Measurements from ENCODE around the gene CYS1.
"Not testable (repeated sequence)": the region's sequence is repeated elsewhere in the genome, so short reads cannot be mapped to it uniquely, and the experiment has no call there.

The CYS1 gene

DNA sequence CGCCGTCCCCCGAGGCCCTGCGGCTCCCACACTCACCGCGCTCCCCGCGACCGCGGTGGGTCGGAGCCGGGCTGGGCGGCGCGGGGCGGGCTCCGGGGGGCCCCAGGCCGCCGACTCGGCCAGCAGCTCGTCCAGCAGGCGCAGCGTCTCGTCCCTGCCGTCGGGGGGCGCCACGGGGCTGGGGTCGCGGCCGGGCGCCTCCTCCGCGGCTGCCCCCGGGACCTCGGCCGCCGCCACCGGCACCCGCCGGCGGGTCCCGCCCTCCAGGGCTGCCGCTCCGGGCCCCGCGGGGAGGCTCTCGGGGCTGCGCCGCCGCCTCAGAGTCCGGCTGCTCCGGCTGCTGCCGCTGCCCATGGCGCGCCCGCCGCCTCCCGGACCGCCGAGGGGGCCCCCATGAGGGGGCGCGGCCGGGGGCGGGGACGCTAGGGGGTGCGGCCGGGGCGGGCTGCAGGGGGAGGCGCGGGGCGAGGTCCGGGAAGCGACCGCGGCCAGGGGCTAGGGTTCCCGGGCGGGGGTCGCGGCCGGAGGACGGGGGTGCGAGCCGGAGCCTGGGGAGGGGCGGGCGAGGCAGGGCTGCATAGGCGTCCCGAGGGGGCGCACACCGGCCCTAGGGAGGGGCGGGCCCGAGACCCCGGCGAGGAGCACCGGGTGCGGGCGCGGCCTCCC, at the start of gene CYS1:
Gene CYS1, minus strand, starts transcription at position 542 of the 666 bp plus-strand sequence. Its CDS starts 188 bp downstream, at position 354.
- intact Hi-C loops (cut with DNase I) = no loop called here
- DNase-seq = peak in 1 of 42 donors; percentile 11

GRCh38 chr2:10129490-10129889, 49.3 kb upstream of the CYS1 start:
- intact Hi-C loops (cut with DNase I) = loop anchor here (10.0 kb wide), 1 partner anchor 175 kb away; the partner anchor contains the start of gene HPCAL1
- no peak for DNase-seq

- intact Hi-C loops (cut with DNase I) = loop anchor here (10.0 kb wide), 1 partner anchor 176 kb away; the partner anchor contains the start of gene HPCAL1
- DNase-seq = no peak
Measured at GRCh38 chr2:10128420-10128819, 48.2 kb upstream of the CYS1 start.

DNA sequence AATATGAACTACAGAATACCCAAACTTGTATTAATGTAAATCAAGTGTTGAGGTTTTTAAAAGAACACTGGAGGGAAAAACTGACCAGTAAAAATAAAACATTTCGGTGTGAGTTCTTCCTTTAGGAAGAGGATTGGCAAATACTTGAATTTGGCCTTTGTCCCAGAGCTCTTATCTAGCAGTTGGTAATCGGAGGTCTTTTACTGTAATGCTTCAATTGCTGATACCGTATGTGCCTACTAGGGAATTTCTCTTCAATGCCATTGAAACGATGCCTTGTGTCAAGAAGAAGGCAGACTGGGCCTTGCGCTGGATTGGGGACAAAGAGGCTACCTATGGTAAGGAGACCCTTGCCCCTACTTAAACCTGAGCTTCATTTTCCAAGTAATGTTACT, 46.4 kb upstream of the CYS1 start:
- intact Hi-C loops (cut with DNase I) = loop anchor here (10.0 kb wide), 1 partner anchor 178 kb away; the partner anchor contains the start of gene HPCAL1
- DNase-seq = no peak

DNA sequence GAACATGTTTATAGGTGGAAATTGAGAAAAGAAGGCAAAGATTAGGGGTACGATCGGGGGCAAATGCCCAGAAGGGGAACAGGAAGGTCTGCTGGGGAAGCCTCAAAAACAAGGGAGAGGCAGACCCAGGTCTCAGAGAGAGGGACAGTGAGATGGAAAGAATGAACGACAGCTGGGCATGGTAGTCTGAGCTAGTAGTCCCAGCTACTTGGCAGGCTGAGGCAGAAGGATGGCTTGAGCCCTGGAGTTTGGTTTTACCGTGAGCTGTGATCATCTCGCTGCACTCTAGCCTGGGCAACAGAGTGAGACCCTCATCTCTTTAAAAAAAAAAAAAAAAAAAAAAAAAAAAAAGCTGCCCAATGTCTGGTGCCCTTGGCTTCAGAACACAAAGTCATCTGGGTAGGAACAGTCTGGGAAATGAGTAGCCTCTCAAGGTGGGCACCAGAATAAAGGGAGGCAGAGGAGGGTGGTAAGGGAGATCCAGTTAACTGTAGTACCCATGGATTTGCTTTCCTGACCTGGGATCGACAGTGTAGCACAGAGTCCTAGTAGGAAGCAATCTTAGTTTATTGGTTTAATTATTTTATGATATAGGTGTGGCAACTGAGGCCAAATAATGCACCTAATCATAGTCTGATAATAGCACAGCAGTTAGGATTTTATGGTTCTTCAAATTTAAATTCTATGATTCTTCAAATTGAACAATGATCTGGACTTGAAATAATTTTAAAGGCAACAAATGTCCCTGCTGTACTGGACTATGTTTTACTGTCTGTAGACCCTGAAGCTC, 45.8 kb upstream of the CYS1 start:
- DNase-seq = no peak

DNA sequence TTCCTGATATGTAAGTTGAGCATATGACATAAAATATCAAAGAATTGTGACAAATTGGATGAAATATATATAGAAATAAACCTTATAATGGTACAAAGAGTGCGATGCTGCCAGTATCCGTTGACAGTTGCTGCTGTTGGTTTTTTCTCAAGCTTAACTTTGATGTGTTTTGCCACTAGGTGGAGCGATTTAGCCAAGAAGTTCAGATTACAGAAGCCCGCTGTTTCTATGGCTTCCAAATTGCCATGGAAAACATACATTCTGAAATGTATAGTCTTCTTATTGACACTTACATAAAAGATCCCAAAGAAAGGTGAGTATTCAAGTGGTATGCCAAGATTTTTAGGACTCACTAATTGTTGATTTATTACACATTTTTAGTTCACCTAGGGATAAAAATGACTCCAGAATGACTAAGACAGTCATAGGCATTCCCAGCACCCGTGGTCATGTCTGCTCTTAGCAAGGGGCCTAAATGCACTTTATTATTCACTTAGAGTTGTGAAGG, 44.4 kb upstream of the CYS1 start:
- intact Hi-C loops (cut with DNase I) = loop anchor here (2.0 to 10.0 kb wide), 3 partner anchors 180 to 543 kb away; partner anchors contain the start of gene HPCAL1

More for the DNA sequence above, 45.8 kb upstream of the CYS1 start:
- intact Hi-C loops (cut with DNase I) = loop anchor here (2.0 to 10.0 kb wide), 2 partner anchors 179 to 309 kb away; partner anchors contain the start of gene HPCAL1

DNA sequence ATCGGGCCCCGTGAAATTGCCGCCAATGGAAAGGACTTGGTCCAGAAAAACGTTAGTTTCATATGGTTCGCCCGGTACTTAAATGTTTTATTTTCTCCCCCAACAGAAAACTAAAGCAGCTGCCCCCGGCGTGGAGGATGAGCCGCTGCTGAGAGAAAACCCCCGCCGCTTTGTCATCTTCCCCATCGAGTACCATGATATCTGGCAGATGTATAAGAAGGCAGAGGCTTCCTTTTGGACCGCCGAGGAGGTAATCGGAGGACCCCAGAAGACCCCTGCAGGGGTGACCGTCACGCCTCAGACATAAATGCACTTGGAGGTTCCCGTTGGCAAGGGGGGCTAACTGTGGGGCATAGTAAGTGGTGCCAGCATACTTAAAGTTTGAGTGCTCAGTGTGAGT, 43.1 kb upstream of the CYS1 start:
- intact Hi-C loops (cut with DNase I) = loop anchor here (5.0 to 10.0 kb wide), 2 partner anchors 182 to 544 kb away; partner anchors contain the start of gene HPCAL1
- peak in 1 of 42 donors; percentile 19 for DNase-seq

More for the DNA sequence above, 44.4 kb upstream of the CYS1 start:
- DNase-seq = peak in 24 of 42 donors; percentile 19 to 82 (median 59)

DNA sequence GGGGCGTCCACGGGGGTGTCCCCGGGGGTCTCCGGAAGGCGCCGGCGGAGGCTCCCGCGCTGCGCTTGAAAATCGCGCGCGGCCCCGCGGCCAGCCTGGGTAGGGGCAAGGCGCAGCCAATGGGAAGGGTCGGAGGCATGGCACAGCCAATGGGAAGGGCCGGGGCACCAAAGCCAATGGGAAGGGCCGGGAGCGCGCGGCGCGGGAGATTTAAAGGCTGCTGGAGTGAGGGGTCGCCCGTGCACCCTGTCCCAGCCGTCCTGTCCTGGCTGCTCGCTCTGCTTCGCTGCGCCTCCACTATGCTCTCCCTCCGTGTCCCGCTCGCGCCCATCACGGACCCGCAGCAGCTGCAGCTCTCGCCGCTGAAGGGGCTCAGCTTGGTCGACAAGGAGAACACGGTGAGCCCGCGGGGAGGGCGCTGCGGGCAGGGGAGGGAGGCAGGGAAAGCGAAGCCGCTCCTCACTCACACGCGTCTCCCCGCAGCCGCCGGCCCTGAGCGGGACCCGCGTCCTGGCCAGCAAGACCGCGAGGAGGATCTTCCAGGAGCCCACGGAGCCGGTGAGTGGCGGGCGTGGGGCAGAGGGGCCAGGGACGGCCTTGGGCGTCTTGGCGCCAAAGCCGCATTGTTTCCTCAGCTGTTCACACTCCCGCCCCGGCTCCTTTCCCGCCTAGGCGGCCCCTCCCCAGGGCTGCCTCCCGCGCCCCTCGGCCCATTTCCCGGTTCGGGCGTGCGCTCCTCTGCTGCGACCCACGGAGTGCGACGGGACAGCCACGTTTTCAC, 42.5 kb upstream of the CYS1 start, which contains the start of gene RRM2:
Gene RRM2, plus strand, starts transcription at position 240 of the 781 bp plus-strand sequence. Its CDS starts 60 bp downstream, at position 300.
- intact Hi-C loops (cut with DNase I) = loop anchor here (5.0 to 10.0 kb wide), 2 partner anchors 182 to 545 kb away; partner anchors contain the start of gene HPCAL1

DNA sequence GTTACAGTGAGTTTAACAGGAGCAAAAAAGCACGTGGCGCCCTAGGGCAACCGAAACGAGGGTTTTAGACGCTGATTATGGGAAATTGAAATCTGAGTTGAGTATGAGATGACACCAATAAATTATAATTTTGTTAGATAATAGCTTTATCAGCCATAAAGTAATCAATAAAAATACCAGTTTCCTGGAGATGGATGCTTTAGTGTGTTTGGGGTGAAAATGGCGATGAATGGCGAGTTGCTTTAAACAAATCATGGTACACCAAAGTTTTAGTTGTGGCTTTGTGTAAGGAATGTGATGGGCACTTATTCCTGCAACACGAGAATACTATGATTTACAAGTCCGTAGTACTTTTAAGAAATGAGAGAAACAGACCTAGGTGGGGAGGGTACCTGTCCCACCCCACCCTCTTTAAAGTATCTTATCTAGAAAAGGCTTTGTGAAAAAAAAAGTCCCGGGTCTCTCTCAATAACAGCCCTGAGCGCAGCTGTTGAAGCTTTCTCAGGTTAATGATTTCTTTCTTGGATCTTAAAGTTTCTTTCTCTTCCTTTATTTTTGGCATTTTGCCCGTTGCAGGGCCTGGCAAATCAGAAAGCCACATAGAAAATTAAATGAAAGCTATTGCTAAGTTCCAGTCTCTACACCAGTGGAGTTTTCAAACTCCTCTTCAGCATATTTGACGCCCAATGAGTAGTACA, 40.8 kb upstream of the CYS1 start:
- no peak for DNase-seq
- intact Hi-C loops (cut with DNase I) = loop anchor here (5.0 to 10.0 kb wide), 2 partner anchors 184 to 546 kb away; partner anchors contain the start of gene HPCAL1

More for the DNA sequence above, 42.5 kb upstream of the CYS1 start, which contains the start of gene RRM2:
- DNase-seq = peak; percentile 82 to 97 (median 93)

GRCh38 chr2:10120158-10120876, 40.1 kb upstream of the CYS1 start:
- intact Hi-C loops (cut with DNase I) = loop anchor here (5.0 to 10.0 kb wide), 2 partner anchors 184 to 547 kb away; partner anchors contain the start of gene HPCAL1
- DNase-seq = peak; percentile 67 to 95 (median 86)

GRCh38 chr2:10119601-10120157, 39.5 kb upstream of the CYS1 start:
- no peak for DNase-seq
- intact Hi-C loops (cut with DNase I) = loop anchor here (5.0 to 10.0 kb wide), 2 partner anchors 185 to 548 kb away; partner anchors contain the start of gene HPCAL1

DNA sequence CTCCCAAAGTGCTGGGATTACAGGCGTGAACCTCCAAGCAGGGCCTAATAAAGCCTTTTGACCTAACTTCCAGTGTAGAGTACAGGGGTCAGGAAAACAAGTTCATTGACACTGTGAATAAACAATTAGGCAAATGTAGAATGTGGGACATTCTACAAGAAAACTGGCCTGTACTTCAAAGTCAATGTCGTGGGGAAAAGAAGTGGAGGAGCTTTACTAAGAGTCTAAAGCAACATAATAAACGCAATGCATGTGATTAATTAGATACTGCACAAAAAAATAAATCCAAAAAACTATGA, 38.8 kb upstream of the CYS1 start:
- no peak for DNase-seq
- intact Hi-C loops (cut with DNase I) = no loop called here

DNA sequence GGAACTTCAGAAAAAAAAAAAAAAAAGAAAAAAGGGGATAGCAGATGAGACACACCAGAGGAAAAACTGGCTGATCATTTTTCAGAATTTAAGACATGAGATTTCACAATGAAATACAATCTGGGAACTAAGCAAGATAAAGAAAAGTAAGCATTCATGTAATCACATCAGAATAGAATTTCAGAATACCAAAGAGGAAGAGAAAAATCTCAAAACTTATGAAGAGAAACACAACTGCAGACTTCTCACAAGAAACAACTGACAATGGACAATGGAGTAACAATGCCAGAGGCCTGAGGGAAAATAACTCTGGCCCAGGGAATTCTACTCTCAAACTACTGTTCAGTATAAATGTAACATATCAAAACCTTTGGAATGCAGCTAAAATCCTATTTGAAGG, 29.1 kb upstream of the CYS1 start:
- intact Hi-C loops (cut with DNase I) = no loop called here
- DNase-seq = no peak

GRCh38 chr2:10104906-10105305, 24.7 kb upstream of the CYS1 start:
- intact Hi-C loops (cut with DNase I); DNase-seq: not testable (repeated sequence)

GRCh38 chr2:10103179-10103578, 23.0 kb upstream of the CYS1 start:
- intact Hi-C loops (cut with DNase I) = no loop called here
- no peak for DNase-seq

DNA sequence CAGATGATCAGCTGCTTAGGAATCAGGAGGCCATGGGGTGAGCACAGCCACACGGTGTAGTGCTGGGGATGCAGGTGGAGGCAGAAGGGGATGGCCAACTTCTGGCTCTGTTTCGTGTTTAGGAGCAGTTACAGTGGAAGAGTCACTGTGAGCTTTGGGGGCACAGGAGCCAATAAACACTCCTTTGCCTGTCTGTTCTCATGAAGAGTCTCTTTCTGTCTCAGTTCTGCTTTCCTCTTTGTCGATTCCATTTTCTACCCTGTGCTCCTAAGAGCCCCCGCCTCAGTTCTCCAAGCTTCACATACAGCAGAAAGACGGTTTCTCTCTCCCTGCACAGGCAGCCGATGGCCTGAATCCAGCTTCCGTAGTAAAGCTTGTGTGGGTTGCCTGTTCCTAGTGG, 21.3 kb upstream of the CYS1 start:
- no peak for DNase-seq
- intact Hi-C loops (cut with DNase I) = no loop called here
